HG03103 (cell line): Measurements from ENCODE around the gene LRCH1.

ENCODE experiments used
- ATAC-seq: cut with Tn5 transposase; IDR thresholded peaks from one replicate; pipeline ENCODE4 v1.9.1; 2021; ENCODE audit warnings: low read depth; ENCODE audit not compliant: unreplicated experiment

The LRCH1 gene

DNA sequence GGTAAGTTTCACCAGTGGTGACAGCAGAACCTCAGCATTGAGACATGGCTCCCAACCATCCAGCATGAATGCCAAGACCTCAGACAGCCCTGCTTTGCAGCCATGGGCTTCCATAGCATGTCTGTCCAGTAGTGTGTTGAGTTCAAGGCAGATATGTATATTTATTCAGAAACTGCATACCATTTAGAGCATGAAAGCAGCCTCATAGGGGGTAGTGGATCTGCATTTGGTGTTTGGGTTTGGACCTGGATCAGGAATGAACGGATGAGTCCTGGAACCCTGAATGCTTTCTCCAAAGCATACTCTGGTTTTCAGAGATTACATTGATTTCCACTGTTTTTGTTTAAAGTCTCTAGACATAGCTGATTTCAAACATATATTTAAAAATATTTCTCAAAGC lies 129.7 kb downstream of the LRCH1 start:
- ATAC-seq, result no peak

GRCh38 chr13:46683676-46684260 lies 130.8 kb downstream of the LRCH1 start:
- ATAC-seq, result no peak

DNA sequence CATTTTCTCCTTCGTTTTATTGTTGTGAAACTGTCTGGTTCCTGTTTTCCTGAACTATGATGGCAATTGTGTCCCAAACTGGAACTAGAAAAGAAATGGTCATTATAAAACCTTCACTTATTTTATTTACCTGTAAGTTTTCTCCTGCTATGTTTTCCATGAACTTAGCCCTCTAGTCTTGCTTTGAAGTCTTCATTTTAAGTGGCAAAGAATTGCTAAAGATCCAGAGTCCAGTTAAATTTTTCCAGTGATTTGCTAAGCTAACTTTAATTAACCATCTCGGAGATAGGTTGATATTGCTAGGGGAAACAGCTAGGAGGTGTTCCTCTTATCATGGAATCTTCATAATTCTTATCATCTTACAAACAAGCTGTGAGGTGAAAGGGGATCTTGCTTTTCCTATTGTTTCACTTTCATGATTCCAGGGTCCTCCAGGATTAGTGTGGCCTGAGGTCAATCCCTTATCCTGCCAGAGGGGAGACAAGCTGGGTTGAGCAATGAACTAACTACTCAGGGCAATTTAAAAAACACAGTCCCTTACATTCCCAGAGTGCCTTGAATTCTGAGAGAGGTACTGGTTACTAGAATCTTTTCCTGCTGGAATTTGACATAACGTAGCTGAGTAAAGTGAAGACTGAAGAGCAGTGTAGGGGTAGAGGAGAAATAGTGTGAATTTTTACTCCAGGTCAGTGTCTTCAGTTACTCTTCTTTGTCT lies 131.5 kb downstream of the LRCH1 start:
- ATAC-seq, result no peak

- ATAC-seq, result no peak
These were observed 132.2 kb downstream of the LRCH1 start for GRCh38 chr13:46685006-46685730.

DNA sequence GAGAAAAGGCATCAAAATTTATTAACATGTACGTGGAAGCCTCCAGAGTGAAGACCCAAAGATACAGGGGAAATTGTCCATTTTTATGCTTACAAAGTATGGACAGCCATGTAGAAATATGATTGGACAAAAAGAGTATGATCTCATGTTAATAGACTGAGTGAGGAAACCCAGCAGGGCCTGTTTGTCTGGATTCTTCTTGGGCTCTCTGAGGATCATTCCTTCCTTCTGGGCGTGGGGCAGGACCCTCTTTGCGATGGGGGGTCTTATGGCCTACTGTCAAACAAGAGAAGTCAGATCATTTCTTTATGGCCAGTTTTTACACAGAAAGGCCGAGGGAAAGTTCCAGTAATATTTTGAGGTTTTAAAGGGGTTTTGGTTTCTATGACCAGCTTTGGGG lies 133.2 kb downstream of the LRCH1 start:
- no peak for ATAC-seq

GRCh38 chr13:46687810-46688209 lies 134.8 kb downstream of the LRCH1 start:
- ATAC-seq, result no peak

- no peak for ATAC-seq
These were observed 135.3 kb downstream of the LRCH1 start for GRCh38 chr13:46688306-46688705.

DNA sequence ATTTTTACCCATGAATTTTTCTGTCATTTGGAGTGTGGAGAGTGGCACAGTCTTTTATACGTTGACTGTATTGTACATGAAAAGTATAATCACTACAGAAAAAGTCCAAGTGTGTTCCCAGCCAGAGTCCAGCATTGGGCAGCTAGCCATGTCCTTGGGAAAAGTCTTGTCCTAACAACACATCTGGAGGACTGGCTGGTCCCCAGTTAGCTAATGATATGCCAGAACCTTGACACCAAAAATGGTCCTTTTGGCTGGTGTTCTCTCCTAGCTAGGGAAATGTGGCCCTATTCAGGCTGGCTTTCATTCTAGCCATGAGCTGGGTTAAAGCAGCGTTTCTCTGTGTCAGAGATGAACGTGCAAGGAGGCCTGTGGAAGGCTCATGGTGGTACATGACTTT lies 145.0 kb downstream of the LRCH1 start:
- no peak for ATAC-seq

- ATAC-seq, result no peak
These were observed 146.0 kb downstream of the LRCH1 start for GRCh38 chr13:46698910-46699460.

DNA sequence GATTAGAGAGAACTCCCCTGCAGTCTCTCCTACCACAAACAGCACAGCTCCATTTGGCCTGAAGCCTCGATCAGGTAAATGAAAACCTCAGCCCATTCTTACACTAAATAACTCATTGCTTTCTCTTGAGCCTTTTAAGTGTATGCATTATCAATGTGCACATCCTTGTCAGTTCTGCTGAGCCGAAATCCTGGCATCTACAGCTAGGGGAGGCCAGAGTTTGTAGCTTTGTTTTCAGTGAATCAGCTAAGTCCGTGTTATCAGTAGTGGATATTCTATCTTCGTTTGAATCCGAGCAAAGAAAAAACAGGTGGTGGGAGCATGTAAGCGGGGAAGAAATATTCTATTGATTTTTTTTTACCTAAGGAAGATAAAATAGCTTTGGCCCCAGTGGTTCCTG lies 159.6 kb downstream of the LRCH1 start:
- no peak for ATAC-seq

DNA sequence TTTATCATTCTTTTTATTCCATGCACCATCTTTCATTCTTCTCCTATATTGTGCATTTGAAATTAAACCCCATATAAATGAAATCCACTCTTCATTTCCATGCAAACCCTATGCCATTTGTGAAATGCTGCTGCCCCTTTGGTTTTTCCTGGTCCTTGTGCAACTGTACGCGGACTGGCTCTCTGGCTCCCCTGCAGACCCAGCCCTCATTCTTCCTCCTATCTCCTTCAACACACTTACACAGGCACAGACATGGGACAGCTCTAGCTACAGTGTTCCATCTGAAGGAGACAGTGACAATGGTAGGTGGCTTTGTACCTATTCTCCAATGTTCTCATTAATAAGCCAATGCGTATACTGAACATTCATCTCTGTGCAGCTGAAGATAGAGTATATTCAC lies 162.4 kb downstream of the LRCH1 start:
- ATAC-seq, result no peak

- no peak for ATAC-seq
These were observed 163.9 kb downstream of the LRCH1 start for GRCh38 chr13:46716821-46717220.

DNA sequence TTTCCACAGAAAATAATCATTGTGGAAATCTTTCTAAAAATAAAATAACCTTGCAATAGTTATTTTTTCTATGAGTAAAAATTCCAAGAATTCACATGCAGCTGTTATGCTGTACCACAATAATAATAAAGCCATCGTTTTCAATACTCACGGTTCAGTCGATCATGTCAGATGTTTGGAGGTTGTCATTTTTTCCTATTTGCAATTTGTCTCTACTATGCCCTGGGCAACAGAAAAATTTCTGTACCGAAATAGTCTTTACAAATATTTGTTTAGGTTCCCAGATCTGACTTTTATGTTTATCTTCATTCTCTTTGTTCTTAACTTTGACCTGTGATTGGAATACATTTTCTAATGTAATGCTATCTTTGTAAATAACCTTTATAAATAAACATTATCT lies 164.3 kb downstream of the LRCH1 start:
- ATAC-seq, result no peak

- ATAC-seq, result no peak
These were observed 164.9 kb downstream of the LRCH1 start for GRCh38 chr13:46717856-46718255.

GRCh38 chr13:46720189-46720588 lies 167.2 kb downstream of the LRCH1 start:
- peak; percentile 82 for ATAC-seq

DNA sequence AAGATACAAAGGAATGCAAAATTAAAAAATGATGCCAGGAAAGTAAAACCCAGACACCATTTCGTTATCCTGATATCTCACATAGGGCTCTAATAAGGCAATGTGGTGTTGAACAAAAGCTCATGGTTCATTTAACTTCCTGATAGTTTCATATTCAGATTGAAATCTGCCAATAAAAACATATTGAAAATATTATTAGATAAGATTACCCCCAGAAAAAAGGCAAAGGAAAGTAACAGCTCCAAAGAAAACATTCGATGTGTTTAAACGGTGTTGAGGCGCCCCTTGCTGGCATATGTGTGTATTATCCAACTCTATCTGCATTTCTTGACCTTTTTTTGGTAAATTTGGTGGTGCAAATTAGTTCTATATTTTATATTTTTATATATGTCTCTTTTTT lies 168.1 kb downstream of the LRCH1 start:
- ATAC-seq, result no peak

DNA sequence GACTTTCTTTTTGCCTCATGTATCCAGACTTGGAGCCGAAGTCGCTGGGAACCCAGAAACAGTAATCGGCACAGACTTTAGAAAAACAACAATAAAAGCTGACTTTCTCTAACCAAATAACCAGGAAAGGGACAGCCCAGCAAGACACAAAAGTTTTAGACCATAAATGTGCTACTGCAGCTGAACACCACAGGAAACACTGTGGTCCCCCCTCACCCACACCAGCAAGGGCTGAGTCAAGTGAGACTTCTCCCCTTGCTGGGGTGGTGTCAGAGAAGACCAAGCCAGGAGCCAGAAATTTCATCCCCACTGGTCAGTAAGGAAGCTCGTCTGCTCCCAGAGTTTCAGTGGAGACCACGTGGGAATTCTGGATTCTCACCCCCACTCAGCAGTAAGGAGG lies 173.4 kb downstream of the LRCH1 start:
- no peak for ATAC-seq

- no peak for ATAC-seq
These were observed 175.8 kb downstream of the LRCH1 start for GRCh38 chr13:46728777-46729176.

DNA sequence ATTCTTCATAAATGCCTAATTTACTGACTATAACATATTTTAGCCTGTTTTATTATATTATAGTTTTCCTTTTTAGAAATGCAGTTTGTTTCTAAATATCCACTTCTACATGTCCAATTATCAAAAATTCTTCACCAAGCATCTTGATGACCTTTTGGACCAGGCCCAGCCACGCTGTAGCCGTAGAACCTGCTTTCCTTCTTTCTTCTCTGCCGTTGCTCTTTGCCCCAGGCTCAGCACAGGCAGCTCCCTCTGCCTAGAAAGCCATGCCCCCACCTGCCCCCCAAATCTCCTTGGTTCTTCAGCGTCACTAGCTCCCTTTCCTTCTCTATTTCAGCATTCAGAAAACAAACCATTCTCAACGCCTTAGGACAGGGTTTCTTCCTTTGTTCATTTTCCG lies 178.6 kb downstream of the LRCH1 start:
- ATAC-seq, result no peak

DNA sequence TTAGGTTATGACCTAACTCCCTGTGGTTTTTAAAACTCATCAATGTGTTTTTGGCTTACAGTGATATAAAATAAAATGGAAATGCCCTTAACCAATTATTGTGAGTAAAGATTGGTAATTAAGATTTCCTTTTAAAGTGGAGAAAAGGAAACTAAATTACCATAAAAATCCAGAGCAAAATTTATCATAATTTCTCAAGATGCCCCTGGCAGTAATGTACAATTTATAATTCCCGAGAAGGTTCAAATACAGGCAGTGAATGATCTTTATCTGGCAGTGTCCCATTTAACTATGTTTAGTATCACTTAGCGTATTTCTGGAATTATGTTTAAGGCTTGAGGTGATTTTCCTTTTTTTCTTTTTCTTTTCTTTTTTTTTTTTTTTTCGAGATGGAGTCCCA lies 182.5 kb downstream of the LRCH1 start:
- ATAC-seq, result no peak

GRCh38 chr13:46736541-46737310 lies 183.8 kb downstream of the LRCH1 start:
- ATAC-seq, result no peak
